ENCODE measurements around the gene GALNT16. TPM values are rescaled to one million over a fixed set of nuclear protein-coding genes. Genes with fewer than 3 reads are reported as not detected.

The GALNT16 gene
- total and polyA plus RNA-seq, 2 donors (not counting 3 experiments of a cell fraction or from before 2014, with no cell fraction given), result 0.39 to 0.49 TPM

- no peak overlapping the region for H2AFZ ChIP-seq (ENCODE audit: low read depth, low read length)
These were observed 108.4 kb downstream of the GALNT16 start for GRCh38 chr14:69368381-69368780.

More at GRCh38 chr14:69368381-69368780, 108.4 kb downstream of the GALNT16 start:
- H3K9me1 ChIP-seq (replicated peaks; ENCODE audit: control insufficient read depth, extremely low read depth, insufficient read depth, low read length), result no peaks in the 10 kb centered on the region
- DNase-seq (ENCODE audit: low read depth, low spot score), result no peak
- H4K20me1 ChIP-seq (replicated peaks; ENCODE audit: control insufficient read depth, extremely low read depth, insufficient read depth, low read length), result no peaks in the 10 kb centered on the region
- intact Hi-C loops (cut with micrococcal nuclease), result no loop called here
- H3K4me2 ChIP-seq (ENCODE audit: insufficient read depth, low read length), result no peak overlapping the region
- no peaks in the 10 kb centered on the region for H3K9me3 ChIP-seq (replicated peaks; ENCODE audit: control insufficient read depth, insufficient read depth, low read length)
- H3K36me3 ChIP-seq (ENCODE audit: control insufficient read depth in 2 of 2, extremely low read depth in 1 of 2, insufficient read depth in 2 of 2, low read length in 2 of 2), result no peaks in the 10 kb centered on the region
- H3K4me3 ChIP-seq (replicated peaks in 1 of 3; ENCODE audit: insufficient read depth in 1 of 3, low read depth in 1 of 3, low read length in 3 of 3), result no peak overlapping the region
- ChIA-PET POLR2A (no interaction called here), CTCF (interaction anchor here (1.5 kb wide), 1 partner anchor 10 kb away, joined by 4 read pairs; no protein-coding TSS in a partner anchor)
- no peaks in the 10 kb centered on the region for H3K4me1 ChIP-seq (ENCODE audit: control insufficient read depth, extremely low read depth, insufficient read depth, low read length)
- dilution Hi-C loops (cut with MboI; ENCODE audit: extremely low pct_ligation_motif_present, low sequenced_read_pairs), result no loop called here
- TF ChIP-seq GATA2 (IDR thresholded peaks at IDR 0.05; ENCODE audit: insufficient read depth, insufficient read length, low read depth, low read length), result no peak
- no peak for TF ChIP-seq JUN (IDR thresholded peaks at IDR 0.05; ENCODE audit: borderline replicate concordance, insufficient read depth, insufficient read length, low read depth)
- no peak for TF ChIP-seq FOS (IDR thresholded peaks at IDR 0.05; ENCODE audit: borderline replicate concordance, insufficient read depth, low read length)
- TF ChIP-seq, protein P1, sequence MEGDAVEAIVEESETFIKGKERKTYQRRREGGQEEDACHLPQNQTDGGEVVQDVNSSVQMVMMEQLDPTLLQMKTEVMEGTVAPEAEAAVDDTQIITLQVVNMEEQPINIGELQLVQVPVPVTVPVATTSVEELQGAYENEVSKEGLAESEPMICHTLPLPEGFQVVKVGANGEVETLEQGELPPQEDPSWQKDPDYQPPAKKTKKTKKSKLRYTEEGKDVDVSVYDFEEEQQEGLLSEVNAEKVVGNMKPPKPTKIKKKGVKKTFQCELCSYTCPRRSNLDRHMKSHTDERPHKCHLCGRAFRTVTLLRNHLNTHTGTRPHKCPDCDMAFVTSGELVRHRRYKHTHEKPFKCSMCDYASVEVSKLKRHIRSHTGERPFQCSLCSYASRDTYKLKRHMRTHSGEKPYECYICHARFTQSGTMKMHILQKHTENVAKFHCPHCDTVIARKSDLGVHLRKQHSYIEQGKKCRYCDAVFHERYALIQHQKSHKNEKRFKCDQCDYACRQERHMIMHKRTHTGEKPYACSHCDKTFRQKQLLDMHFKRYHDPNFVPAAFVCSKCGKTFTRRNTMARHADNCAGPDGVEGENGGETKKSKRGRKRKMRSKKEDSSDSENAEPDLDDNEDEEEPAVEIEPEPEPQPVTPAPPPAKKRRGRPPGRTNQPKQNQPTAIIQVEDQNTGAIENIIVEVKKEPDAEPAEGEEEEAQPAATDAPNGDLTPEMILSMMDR (IDR thresholded peaks at IDR 0.05; ENCODE audit: extremely low read depth in 1 of 2, insufficient read depth in 1 of 2, low read depth in 1 of 2, low read length in 2 of 2), result no peak
- TF ChIP-seq EZH2 (IDR thresholded peaks at IDR 0.05; ENCODE audit: borderline replicate concordance, low read depth, low read length, severe bottlenecking), result no peak
- TF ChIP-seq POLR2A (IDR thresholded peaks at IDR 0.05; ENCODE audit: low read depth, low read length), result no peak
- TF ChIP-seq POLR2AphosphoS5 (IDR thresholded peaks at IDR 0.05; ENCODE audit: insufficient read depth, low read depth, low read length), result no peak
- TF ChIP-seq, protein P2, sequence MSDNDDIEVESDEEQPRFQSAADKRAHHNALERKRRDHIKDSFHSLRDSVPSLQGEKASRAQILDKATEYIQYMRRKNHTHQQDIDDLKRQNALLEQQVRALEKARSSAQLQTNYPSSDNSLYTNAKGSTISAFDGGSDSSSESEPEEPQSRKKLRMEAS (IDR thresholded peaks at IDR 0.05; ENCODE audit: insufficient read depth, insufficient read length), result no peak
- TF ChIP-seq MYC (IDR thresholded peaks at IDR 0.05; ENCODE audit: low read depth, low read length), result no peak
- H3K27me3 ChIP-seq (ENCODE audit: control insufficient read depth in 2 of 2, insufficient read depth in 2 of 2, low read length in 2 of 2), result no peaks in the 10 kb centered on the region
- H3K9ac ChIP-seq (replicated peaks; ENCODE audit: extremely low read depth, insufficient read depth, low read length), result no peak overlapping the region
- no peaks in the 10 kb centered on the region for H3K79me2 ChIP-seq (ENCODE audit: control insufficient read depth, insufficient read depth, low read length)
- no TSS peak for BruUV-seq (replicated peaks)
- FAIRE-seq, result no peak
- no peak overlapping the region for H3K27ac ChIP-seq (ENCODE audit: insufficient read depth, low read depth, low read length)

Measured in endothelial cell of umbilical vein (primary cell).